Measurements from ENCODE around the gene RCC1. TPM values are rescaled to one million over a fixed set of nuclear protein-coding genes. Genes with fewer than 3 reads are reported as not detected.

Gene RCC1
- total and polyA plus RNA-seq, 2 experiments from 2014 or later: 36.9 to 97.4 TPM

GRCh38 chr1:28506907-28507246 is 1.0 kb downstream of the RCC1 start:
- H3K27me3 Mint-ChIP-seq (ENCODE audit: insufficient read depth, low read depth, poor library complexity): peaks cover 70% of the 10 kb centered on the region
- H3K9me2 ChIP-seq (ENCODE audit: insufficient read depth): no peaks in the 10 kb centered on the region
- peaks cover 56% of the 10 kb centered on the region for H3F3A ChIP-seq (replicated peaks; ENCODE audit: low read depth)
- H3K36me3 Mint-ChIP-seq (ENCODE audit: low read depth): peaks cover 67% of the 10 kb centered on the region
- peak overlapping the region; percentile 100 for H3K27ac ChIP-seq (ENCODE audit: low read depth)
- H3K4me1 Mint-ChIP-seq: peaks cover 22% of the 10 kb centered on the region
- DNase-seq (ENCODE audit: low spot score) (no peak), ATAC-seq (no peak)
- H3K4me2 ChIP-seq: peak overlapping the region; percentile 99
- H2AFZ ChIP-seq: no peak overlapping the region
- H3K9me3 Mint-ChIP-seq: peaks cover 52% of the 10 kb centered on the region; the same call in 2 of the 3 replicates
- peaks cover 46% of the 10 kb centered on the region for H3K36me3 ChIP-seq (ENCODE audit: insufficient read depth)
- peak overlapping the region; percentile 86 for H3K4me3 ChIP-seq
- peaks cover 22% of the 10 kb centered on the region for H3K4me1 ChIP-seq (ENCODE audit: insufficient read depth)
- peaks cover 30% of the 10 kb centered on the region for H3K79me2 ChIP-seq (replicated peaks; ENCODE audit: insufficient read depth)
- TF ChIP-seq POLR2AphosphoS5 (IDR thresholded peaks at IDR 0.05; ENCODE audit: low read depth): 0 out of 2 replicates have a peak, but pooled peaks have one; percentile 39
- no peak for TF ChIP-seq ZNF114 (CRISPR knock-in tag; IDR thresholded peaks at IDR 0.05)
- H3K4me3 Mint-ChIP-seq: peak overlapping the region; percentile 98
- H4K20me1 ChIP-seq (replicated peaks; ENCODE audit: insufficient read depth): peaks cover 7% of the 10 kb centered on the region
- H3K27ac Mint-ChIP-seq: peak overlapping the region; percentile 98
- no peaks in the 10 kb centered on the region for H3K27me3 ChIP-seq (ENCODE audit: insufficient read depth)

DNA sequence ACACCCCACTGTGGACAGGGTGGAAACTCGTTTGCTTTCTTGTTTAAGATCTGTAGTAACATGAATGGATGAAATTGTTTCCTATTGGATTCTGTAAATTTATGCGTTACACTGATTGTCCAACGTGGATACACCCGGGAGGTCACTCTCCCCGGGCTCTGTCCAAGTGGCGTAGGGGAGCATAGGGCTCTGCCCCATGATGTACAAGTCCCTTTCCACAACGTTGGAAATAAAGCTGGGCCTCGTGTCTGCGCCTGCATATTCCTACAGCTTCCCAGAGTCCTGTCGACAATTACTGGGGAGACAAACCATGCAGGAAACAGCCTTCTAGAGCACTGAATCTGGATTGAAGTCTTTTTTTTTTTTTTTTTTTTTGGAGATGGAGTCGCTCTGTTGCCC is 1.4 kb downstream of the RCC1 start:
- Mint-ChIP-seq H3K9me3 (peaks cover 54% of the 10 kb centered on the region; the same call in 2 of the 3 replicates), H3K4me1 (peaks cover 22% of the 10 kb centered on the region), H3K27me3 (ENCODE audit: insufficient read depth, low read depth, poor library complexity) (peaks cover 74% of the 10 kb centered on the region), H3K27ac (peak overlapping the region; percentile 98), H3K4me3 (peak overlapping the region; percentile 98), H3K36me3 (ENCODE audit: low read depth) (peaks cover 71% of the 10 kb centered on the region)
- peaks cover 47% of the 10 kb centered on the region for H3K36me3 ChIP-seq (ENCODE audit: insufficient read depth)
- H3F3A ChIP-seq (replicated peaks; ENCODE audit: low read depth): peaks cover 58% of the 10 kb centered on the region
- peaks cover 30% of the 10 kb centered on the region for H3K79me2 ChIP-seq (replicated peaks; ENCODE audit: insufficient read depth)
- no peak overlapping the region for H2AFZ ChIP-seq
- peak overlapping the region; percentile 86 for H3K4me3 ChIP-seq
- peaks cover 7% of the 10 kb centered on the region for H4K20me1 ChIP-seq (replicated peaks; ENCODE audit: insufficient read depth)
- no peaks in the 10 kb centered on the region for H3K9me2 ChIP-seq (ENCODE audit: insufficient read depth)
- H3K27me3 ChIP-seq (ENCODE audit: insufficient read depth): no peaks in the 10 kb centered on the region
- peak overlapping the region; percentile 100 for H3K27ac ChIP-seq (ENCODE audit: low read depth)
- TF ChIP-seq CTCF (conservative IDR thresholded peaks at IDR 0.05; ENCODE audit: low read depth in 2 of 2): no peak
- peak; percentile 6; the same call in 1 of the 2 replicates for TF ChIP-seq POLR2AphosphoS5 (IDR thresholded peaks at IDR 0.05; ENCODE audit: low read depth)
- TF ChIP-seq JUNB (IDR thresholded peaks at IDR 0.05; ENCODE audit: unreplicated experiment): no peak
- DNase-seq (ENCODE audit: low spot score) (no peak), ATAC-seq (no peak)
- H3K4me2 ChIP-seq: peak overlapping the region; percentile 99
- peaks cover 22% of the 10 kb centered on the region for H3K4me1 ChIP-seq (ENCODE audit: insufficient read depth)

- Histone ChIP-seq H3F3A (replicated peaks; ENCODE audit: low read depth) (peaks cover 58% of the 10 kb centered on the region), H3K27me3 (ENCODE audit: insufficient read depth) (no peaks in the 10 kb centered on the region), H3K4me1 (ENCODE audit: insufficient read depth) (peaks cover 22% of the 10 kb centered on the region), H3K36me3 (ENCODE audit: insufficient read depth) (peaks cover 53% of the 10 kb centered on the region), H3K4me2 (peak overlapping the region; percentile 99), H3K9me2 (ENCODE audit: insufficient read depth) (no peaks in the 10 kb centered on the region), H3K27ac (ENCODE audit: low read depth) (peak overlapping the region; percentile 100), H2AFZ (no peak overlapping the region), H4K20me1 (replicated peaks; ENCODE audit: insufficient read depth) (peaks cover 7% of the 10 kb centered on the region), H3K4me3 (peak overlapping the region; percentile 86), H3K79me2 (replicated peaks; ENCODE audit: insufficient read depth) (peaks cover 30% of the 10 kb centered on the region)
- Mint-ChIP-seq H3K27ac (peak overlapping the region; percentile 98), H3K27me3 (ENCODE audit: insufficient read depth, low read depth, poor library complexity) (peaks cover 79% of the 10 kb centered on the region), H3K9me3 (peaks cover 57% of the 10 kb centered on the region; the same call in 2 of the 3 replicates), H3K36me3 (ENCODE audit: low read depth) (peaks cover 77% of the 10 kb centered on the region), H3K4me1 (peaks cover 22% of the 10 kb centered on the region), H3K4me3 (peak overlapping the region; percentile 98)
- DNase-seq (ENCODE audit: low spot score) (no peak), ATAC-seq (no peak)
- TF ChIP-seq POLR2AphosphoS5 (IDR thresholded peaks at IDR 0.05; ENCODE audit: low read depth) (peak; percentile 31; the same call in 1 of the 2 replicates), JUNB (IDR thresholded peaks at IDR 0.05; ENCODE audit: unreplicated experiment) (no peak), NANOG (IDR thresholded peaks at IDR 0.05; ENCODE audit: borderline replicate concordance) (no peak), ZNF331 (CRISPR knock-in tag; IDR thresholded peaks at IDR 0.05; ENCODE audit: low read depth) (no peak), EZH2phosphoT487 (IDR thresholded peaks at IDR 0.05; ENCODE audit: unreplicated experiment) (no peak), CREB1 (CRISPR knock-in tag; IDR thresholded peaks at IDR 0.05; ENCODE audit: low read depth) (no peak), EZH2 (IDR thresholded peaks at IDR 0.05; ENCODE audit: low read depth, unreplicated experiment) (no peak)
- TF ChIP-seq, protein P1, sequence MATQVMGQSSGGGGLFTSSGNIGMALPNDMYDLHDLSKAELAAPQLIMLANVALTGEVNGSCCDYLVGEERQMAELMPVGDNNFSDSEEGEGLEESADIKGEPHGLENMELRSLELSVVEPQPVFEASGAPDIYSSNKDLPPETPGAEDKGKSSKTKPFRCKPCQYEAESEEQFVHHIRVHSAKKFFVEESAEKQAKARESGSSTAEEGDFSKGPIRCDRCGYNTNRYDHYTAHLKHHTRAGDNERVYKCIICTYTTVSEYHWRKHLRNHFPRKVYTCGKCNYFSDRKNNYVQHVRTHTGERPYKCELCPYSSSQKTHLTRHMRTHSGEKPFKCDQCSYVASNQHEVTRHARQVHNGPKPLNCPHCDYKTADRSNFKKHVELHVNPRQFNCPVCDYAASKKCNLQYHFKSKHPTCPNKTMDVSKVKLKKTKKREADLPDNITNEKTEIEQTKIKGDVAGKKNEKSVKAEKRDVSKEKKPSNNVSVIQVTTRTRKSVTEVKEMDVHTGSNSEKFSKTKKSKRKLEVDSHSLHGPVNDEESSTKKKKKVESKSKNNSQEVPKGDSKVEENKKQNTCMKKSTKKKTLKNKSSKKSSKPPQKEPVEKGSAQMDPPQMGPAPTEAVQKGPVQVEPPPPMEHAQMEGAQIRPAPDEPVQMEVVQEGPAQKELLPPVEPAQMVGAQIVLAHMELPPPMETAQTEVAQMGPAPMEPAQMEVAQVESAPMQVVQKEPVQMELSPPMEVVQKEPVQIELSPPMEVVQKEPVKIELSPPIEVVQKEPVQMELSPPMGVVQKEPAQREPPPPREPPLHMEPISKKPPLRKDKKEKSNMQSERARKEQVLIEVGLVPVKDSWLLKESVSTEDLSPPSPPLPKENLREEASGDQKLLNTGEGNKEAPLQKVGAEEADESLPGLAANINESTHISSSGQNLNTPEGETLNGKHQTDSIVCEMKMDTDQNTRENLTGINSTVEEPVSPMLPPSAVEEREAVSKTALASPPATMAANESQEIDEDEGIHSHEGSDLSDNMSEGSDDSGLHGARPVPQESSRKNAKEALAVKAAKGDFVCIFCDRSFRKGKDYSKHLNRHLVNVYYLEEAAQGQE (IDR thresholded peaks at IDR 0.05; ENCODE audit: unreplicated experiment): no peak
These were observed 2.0 kb downstream of the RCC1 start for GRCh38 chr1:28507646-28508434.

All from GM23338 (cell line).